Activated naive CD4-positive, alpha-beta T cell treated with anti-CD3 and anti-CD28 coated beads, Interleukin-2, amount 50 U/mL, for 72 hours (primary cell): Measurements from ENCODE around the gene GPR27. TPM values are rescaled to one million over a fixed set of nuclear protein-coding genes. Genes with fewer than 3 reads are reported as not detected.

Experiments used
- ATAC-seq, 2 donors: fragments of 150-1000 bp; cut with Tn5 transposase; 2 replicates each; pipeline ENCODE4 v1.10.0; 2021; ENCODE audit warnings: mild to moderate bottlenecking in 2 of 2, moderate library complexity in 2 of 2
- DNase-seq, 2 donors: peaks; one replicate each; pipeline ENCODE4 v3.0.0; 2021 to 2022; ENCODE audit warnings: low spot score in 2 of 2
- H3K27ac Mint-ChIP-seq, 2 donors: one replicate each; pipeline ENCODE4 v1.8.0; 2022; ENCODE audit warnings: mild to moderate bottlenecking in 2 of 2, mixed read lengths in 2 of 2
- H3K36me3 Mint-ChIP-seq, 2 donors: one replicate each; pipeline ENCODE4 v1.8.0; 2022; ENCODE audit warnings: mixed read lengths in 2 of 2
- H3K9me3 Mint-ChIP-seq, 2 donors: one replicate each; pipeline ENCODE4 v1.8.0; 2022; ENCODE audit warnings: mixed read lengths in 2 of 2
- total RNA-seq, 2 donors: library from RNA; stranded (reverse); gene quantifications; one replicate each; pipeline ENCODE4 v1.2.3, GENCODE V29; 2022

Gene GPR27
- total RNA-seq, 2 donors from 2014 or later = 0.74 TPM; not detected in 1

GRCh38 chr3:71800023-71800422, 46.4 kb downstream of the GPR27 start:
- ATAC-seq (no peak), DNase-seq (no peak)
- H3K9me3 Mint-ChIP-seq = no peaks in the 10 kb centered on the region
- H3K36me3 Mint-ChIP-seq = no peaks in the 10 kb centered on the region
- no peak overlapping the region for H3K27ac Mint-ChIP-seq

- no peaks in the 10 kb centered on the region for H3K36me3 Mint-ChIP-seq
- no peak overlapping the region for H3K27ac Mint-ChIP-seq
- ATAC-seq (no peak), DNase-seq (no peak)
- no peaks in the 10 kb centered on the region for H3K9me3 Mint-ChIP-seq
These were observed 48.3 kb downstream of the GPR27 start for GRCh38 chr3:71801986-71802385.

- no peaks in the 10 kb centered on the region for H3K9me3 Mint-ChIP-seq
- ATAC-seq (no peak), DNase-seq (no peak)
- H3K36me3 Mint-ChIP-seq = no peaks in the 10 kb centered on the region
- H3K27ac Mint-ChIP-seq = no peak overlapping the region
These were observed 49.6 kb downstream of the GPR27 start for GRCh38 chr3:71803248-71803647.

- H3K9me3 Mint-ChIP-seq = no peaks in the 10 kb centered on the region
- DNase-seq = no peak
- H3K36me3 Mint-ChIP-seq = no peaks in the 10 kb centered on the region
- H3K27ac Mint-ChIP-seq = no peak overlapping the region
- no peak for ATAC-seq
These were observed 51.5 kb downstream of the GPR27 start for GRCh38 chr3:71805199-71805598.

GRCh38 chr3:71805691-71806090, 52.0 kb downstream of the GPR27 start:
- Mint-ChIP-seq H3K36me3 (no peaks in the 10 kb centered on the region), H3K9me3 (no peaks in the 10 kb centered on the region), H3K27ac (no peak overlapping the region)
- DNase-seq = no peak
- no peak for ATAC-seq

Other genes starting within 250 kb of the GPR27 start
- gene FOXP1, start 170.1 kb upstream of the GPR27 start, total RNA-seq = 100 to 1,000 TPM; 119 to 199 TPM
- 10 to 100 TPM; 24.6 to 29.7 TPM for gene EIF4E3, start 28.5 kb upstream of the GPR27 start, total RNA-seq
- not detected for gene PROK2, start 31.3 kb downstream of the GPR27 start, total RNA-seq